GM23338 (cell line): ENCODE measurements around the gene ATP13A4.

ENCODE experiments used
- CREB1 ChIP-seq: fragments of 250-450 bp; sonication (Bioruptor Pico); IDR thresholded peaks from 2 replicates; pipeline ENCODE4 v1.5.0; 2020; ENCODE audit warnings: low read depth, mild to moderate bottlenecking, moderate library complexity
- CTCF ChIP-seq, 2 experiments: fragments of 200-600 bp in 1 of 2; sonication (generic) in 1 of 2; conservative IDR thresholded peaks; 2 replicates each; pipeline versions ENCODE4 v1.5.1 to v1.6.1; 2016 to 2017; ENCODE audit warnings: antibody characterized with exemption in 2 of 2, low read depth in 2 of 2, mild to moderate bottlenecking in 2 of 2, moderate library complexity in 1 of 2
- ETS1 ChIP-seq: IDR thresholded peaks from 2 replicates; pipeline ENCODE4 v1.6.1; 2016; ENCODE audit warnings: antibody characterized with exemption
- EZH2 ChIP-seq: fragments of 200-600 bp; sonication (generic); IDR thresholded peaks from one replicate; pipeline ENCODE4 v1.8.0; 2017; ENCODE audit warnings: antibody characterized with exemption, mild to moderate bottlenecking, low read depth; ENCODE audit not compliant: unreplicated experiment
- EZH2phosphoT487 ChIP-seq: fragments of 200-600 bp; sonication (generic); IDR thresholded peaks from one replicate; pipeline ENCODE4 v1.8.1; 2018; ENCODE audit warnings: antibody characterized with exemption; ENCODE audit not compliant: unreplicated experiment
- POLR2AphosphoS5 ChIP-seq: IDR thresholded peaks from 2 replicates; pipeline ENCODE4 v1.6.1; 2016; ENCODE audit warnings: antibody characterized with exemption, low read depth
- REST ChIP-seq: IDR thresholded peaks from one replicate; pipeline ENCODE4 v1.6.1; 2018; ENCODE audit warnings: antibody characterized with exemption; ENCODE audit not compliant: unreplicated experiment
- ZNF114 ChIP-seq: fragments of 250-450 bp; sonication (Bioruptor Pico); IDR thresholded peaks from 2 replicates; pipeline ENCODE4 v1.5.0; 2020; ENCODE audit warnings: mild to moderate bottlenecking, moderate library complexity

DNA sequence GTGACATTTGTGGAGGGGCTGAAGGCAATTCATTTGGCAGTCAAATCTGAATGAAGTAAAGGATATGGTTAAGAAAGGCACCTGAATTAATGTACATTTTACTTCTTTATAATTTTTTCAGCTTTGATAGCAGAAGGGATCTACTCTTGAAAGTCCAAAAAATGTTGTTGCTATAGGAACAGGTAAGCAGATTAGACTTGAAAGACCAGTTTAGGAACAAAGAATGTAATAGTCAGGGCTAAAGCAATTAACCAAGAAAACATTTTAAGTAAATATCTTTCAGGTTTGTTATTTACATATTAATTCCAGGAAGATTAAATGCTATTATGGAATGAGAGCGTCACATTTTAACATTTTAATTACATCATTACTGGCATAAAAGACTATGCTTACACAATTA lies 1.1 kb downstream of the ATP13A4 start:
- TF ChIP-seq CREB1 (CRISPR knock-in tag) (no peak), CTCF (conservative IDR thresholded peaks at IDR 0.05; ENCODE audit: low read depth in 2 of 2) (no peak), POLR2AphosphoS5 (no peak), ZNF114 (CRISPR knock-in tag) (no peak), EZH2 (no peak), EZH2phosphoT487 (no peak), REST (no peak), ETS1 (no peak)
